ENCODE measurements around the gene MPZ. TPM values are rescaled to one million over a fixed set of nuclear protein-coding genes. Genes with fewer than 3 reads are reported as not detected.

The MPZ gene
- total RNA-seq, 1 donor from 2014 or later, result 4.0 TPM

- no peak for TF ChIP-seq CTCF (IDR thresholded peaks at IDR 0.05)
- ATAC-seq (no peak), DNase-seq (no peak)
- H3K4me1 ChIP-seq, result no peaks in the 10 kb centered on the region
- H3K27me3 ChIP-seq (ENCODE audit: low read depth), result no peaks in the 10 kb centered on the region
- no peak overlapping the region for H3K27ac ChIP-seq
- no peaks in the 10 kb centered on the region for H3K36me3 ChIP-seq
- intact Hi-C loops (cut with DNase I), result no loop called here
- H3K4me3 ChIP-seq, result no peak overlapping the region
- H3K9me3 ChIP-seq, result no peaks in the 10 kb centered on the region
Observed at GRCh38 chr1:161282991-161283390, 26.8 kb downstream of the MPZ start.

- intact Hi-C loops (cut with DNase I), result no loop called here
- Histone ChIP-seq H3K36me3 (no peaks in the 10 kb centered on the region), H3K9me3 (no peaks in the 10 kb centered on the region), H3K4me1 (no peaks in the 10 kb centered on the region), H3K27me3 (ENCODE audit: low read depth) (no peaks in the 10 kb centered on the region), H3K27ac (no peak overlapping the region), H3K4me3 (no peak overlapping the region)
- DNase-seq (no peak), ATAC-seq (no peak)
- TF ChIP-seq CTCF (IDR thresholded peaks at IDR 0.05), result no peak
Observed at GRCh38 chr1:161274874-161275273, 34.9 kb downstream of the MPZ start.

DNA sequence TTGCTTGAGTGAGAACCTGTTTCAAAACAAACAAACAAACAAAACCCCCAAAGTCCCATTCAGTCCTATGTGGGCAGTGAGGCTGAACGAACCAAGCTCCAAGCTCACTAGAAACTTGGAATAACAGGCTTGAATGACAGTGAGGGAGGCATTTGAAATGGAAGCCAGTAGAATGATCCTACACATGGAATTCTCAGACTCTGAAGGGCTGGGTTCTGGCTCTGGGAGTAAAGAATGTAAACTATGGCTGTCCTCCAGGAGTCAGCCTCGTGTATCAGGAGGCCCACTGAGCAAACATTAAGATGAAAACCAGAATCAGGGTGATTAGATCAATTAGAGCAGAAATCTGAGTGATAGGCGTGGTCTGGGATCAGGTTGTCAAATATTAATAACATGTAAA, 36.4 kb downstream of the MPZ start:
- intact Hi-C loops (cut with DNase I), result no loop called here
- TF ChIP-seq CTCF (IDR thresholded peaks at IDR 0.05), result no peak
- DNase-seq, result no peak

GRCh38 chr1:161267321-161267720, 42.4 kb downstream of the MPZ start:
- no peak for TF ChIP-seq CTCF (IDR thresholded peaks at IDR 0.05)
- ATAC-seq (peak in 1 of 2 donors; percentile 47), DNase-seq (no peak)
- Histone ChIP-seq H3K4me1 (no peaks in the 10 kb centered on the region), H3K9me3 (no peaks in the 10 kb centered on the region), H3K36me3 (no peaks in the 10 kb centered on the region), H3K27me3 (ENCODE audit: low read depth) (no peaks in the 10 kb centered on the region), H3K27ac (no peak overlapping the region), H3K4me3 (no peak overlapping the region)
- intact Hi-C loops (cut with DNase I), result no loop called here

More for the DNA sequence above, 36.4 kb downstream of the MPZ start:
- Histone ChIP-seq H3K27ac (no peak overlapping the region), H3K9me3 (no peaks in the 10 kb centered on the region), H3K4me3 (no peak overlapping the region), H3K36me3 (no peaks in the 10 kb centered on the region), H3K4me1 (no peaks in the 10 kb centered on the region), H3K27me3 (ENCODE audit: low read depth) (no peaks in the 10 kb centered on the region)
- no peak for ATAC-seq

DNA sequence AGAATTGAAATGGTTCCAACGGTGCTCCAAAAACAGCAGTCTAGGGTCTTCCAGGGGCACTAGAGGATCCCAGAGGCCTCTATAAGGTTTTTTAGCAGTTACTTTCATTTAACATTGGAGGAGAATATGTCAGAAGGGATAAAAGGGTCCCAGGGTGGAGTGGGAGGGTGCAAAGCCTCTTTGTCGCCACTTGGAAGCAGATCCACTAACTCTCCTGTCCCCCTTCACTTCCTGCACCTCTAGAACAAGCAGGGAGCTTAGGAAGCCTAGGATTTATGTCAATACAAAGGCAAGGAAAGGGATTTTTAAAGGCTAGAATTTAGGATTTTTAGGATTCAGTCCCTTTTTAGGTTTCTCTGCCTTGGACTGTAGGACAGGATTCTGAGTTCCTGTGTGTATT, 42.9 kb downstream of the MPZ start:
- H3K4me1 ChIP-seq, result no peaks in the 10 kb centered on the region
- H3K9me3 ChIP-seq, result no peaks in the 10 kb centered on the region
- DNase-seq (no peak), ATAC-seq (no peak)
- no peaks in the 10 kb centered on the region for H3K36me3 ChIP-seq
- TF ChIP-seq CTCF (IDR thresholded peaks at IDR 0.05), result no peak
- intact Hi-C loops (cut with DNase I), result no loop called here
- no peak overlapping the region for H3K4me3 ChIP-seq
- H3K27ac ChIP-seq, result no peak overlapping the region
- H3K27me3 ChIP-seq (ENCODE audit: low read depth), result no peaks in the 10 kb centered on the region

DNA sequence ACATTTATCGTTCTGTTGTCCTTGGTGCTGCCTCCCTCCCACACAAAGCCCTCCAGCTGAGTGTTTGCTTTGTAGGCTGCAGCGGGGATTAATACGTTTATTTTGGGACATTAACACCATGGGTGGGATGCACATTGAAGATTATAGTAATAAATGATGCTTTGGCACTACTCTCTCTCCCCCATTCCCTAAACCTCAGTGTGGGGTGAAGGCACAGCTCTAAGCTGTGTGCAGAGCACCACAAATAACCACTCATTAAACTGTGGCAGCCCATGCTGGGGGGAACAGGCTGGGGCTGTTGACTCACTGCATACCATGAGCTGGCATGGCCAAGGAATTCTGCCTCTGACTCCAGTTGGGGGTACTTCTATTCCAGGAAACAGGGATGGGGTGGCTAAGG, 43.6 kb downstream of the MPZ start:
- Histone ChIP-seq H3K36me3 (no peaks in the 10 kb centered on the region), H3K4me3 (no peak overlapping the region), H3K27me3 (ENCODE audit: low read depth) (peaks cover 3% of the 10 kb centered on the region), H3K4me1 (no peaks in the 10 kb centered on the region), H3K27ac (no peak overlapping the region), H3K9me3 (no peaks in the 10 kb centered on the region)
- intact Hi-C loops (cut with DNase I), result no loop called here
- no peak for DNase-seq
- no peak for TF ChIP-seq CTCF (IDR thresholded peaks at IDR 0.05)
- no peak for ATAC-seq

All from lower lobe of right lung (tissue), 2 donors.